MM.1S (cell line): ENCODE data around the gene TOP2A.

ENCODE experiments used
- DNase-seq: peaks from one replicate; pipeline ENCODE4 v3.0.0-alpha.2; 2015
- H2AFZ ChIP-seq: fragments of 300-600 bp; sonication (generic); 2 replicates; pipeline ENCODE4 v1.6.0; 2016; ENCODE audit warnings: antibody characterized with exemption, low read length
- H3F3A ChIP-seq: fragments of 300-600 bp; sonication (generic); 2 replicates; pipeline ENCODE4 v1.6.1; 2016; ENCODE audit warnings: mild to moderate bottlenecking, antibody characterized with exemption, low read length, moderate library complexity, mixed read lengths; ENCODE audit not compliant: insufficient read depth
- H3K27ac ChIP-seq: fragments of 300-600 bp; sonication (generic); 2 replicates; pipeline ENCODE4 v1.5.1; 2016; ENCODE audit warnings: mild to moderate bottlenecking, low read length
- H3K27me3 ChIP-seq: fragments of 300-600 bp; sonication (generic); replicated peaks from 2 replicates; pipeline ENCODE4 v1.6.0; 2016; ENCODE audit warnings: low read length; ENCODE audit not compliant: insufficient read depth
- H3K36me3 ChIP-seq: fragments of 300-600 bp; sonication (generic); replicated peaks from 2 replicates; pipeline ENCODE4 v1.6.1; 2016; ENCODE audit warnings: mild to moderate bottlenecking, low read length, mixed read lengths; ENCODE audit not compliant: insufficient read depth
- H3K4me1 ChIP-seq: fragments of 300-600 bp; sonication (generic); 2 replicates; pipeline ENCODE4 v1.6.1; 2016; ENCODE audit warnings: low read length, mixed read lengths
- H3K4me2 ChIP-seq: fragments of 300-600 bp; sonication (generic); 2 replicates; pipeline ENCODE4 v1.6.0; 2016; ENCODE audit warnings: low read depth, low read length
- H3K4me3 ChIP-seq: fragments of 300-600 bp; sonication (generic); 2 replicates; pipeline ENCODE4 v1.5.1; 2016; ENCODE audit warnings: low read length, mixed read lengths
- H3K79me2 ChIP-seq: fragments of 300-600 bp; sonication (generic); 2 replicates; pipeline ENCODE4 v1.6.1; 2016; ENCODE audit warnings: mixed run types, low read length, mixed read lengths
- H3K9ac ChIP-seq: fragments of 300-600 bp; sonication (generic); 2 replicates; pipeline ENCODE4 v1.6.1; 2016; ENCODE audit warnings: low read length, mixed read lengths
- H3K9me2 ChIP-seq: fragments of 300-600 bp; sonication (generic); replicated peaks from 2 replicates; pipeline ENCODE4 v1.6.1; 2016; ENCODE audit warnings: mild to moderate bottlenecking, low read length, mixed read lengths; ENCODE audit not compliant: insufficient read depth
- H3K9me3 ChIP-seq: fragments of 300-600 bp; sonication (generic); replicated peaks from 2 replicates; pipeline ENCODE4 v1.6.1; 2016; ENCODE audit warnings: mild to moderate bottlenecking, low read length, mixed read lengths; ENCODE audit not compliant: insufficient read depth
- H4K20me1 ChIP-seq: fragments of 300-600 bp; sonication (generic); 2 replicates; pipeline ENCODE4 v1.6.1; 2016; ENCODE audit warnings: mild to moderate bottlenecking, low read length, moderate library complexity, mixed read lengths; ENCODE audit not compliant: insufficient read depth
- EZH2 ChIP-seq: fragments of 300-600 bp; sonication (generic); optimal IDR thresholded peaks from 2 replicates; pipeline ENCODE3; 2017; ENCODE audit warnings: low read depth, mild to moderate bottlenecking, antibody characterized with exemption, low read length, mixed read lengths
- EZH2phosphoT487 ChIP-seq: fragments of 300-600 bp; sonication (generic); IDR thresholded peaks from 2 replicates; pipeline ENCODE4 v1.6.1; 2018; ENCODE audit warnings: antibody characterized with exemption, low read length
- TF ChIP-seq, protein P1 (sequence below): fragments of 300-600 bp; sonication (generic); IDR thresholded peaks from 2 replicates; pipeline ENCODE4 v1.5.1; 2016; ENCODE audit warnings: antibody characterized with exemption, low read length, mixed read lengths

TOP2A gene

DNA sequence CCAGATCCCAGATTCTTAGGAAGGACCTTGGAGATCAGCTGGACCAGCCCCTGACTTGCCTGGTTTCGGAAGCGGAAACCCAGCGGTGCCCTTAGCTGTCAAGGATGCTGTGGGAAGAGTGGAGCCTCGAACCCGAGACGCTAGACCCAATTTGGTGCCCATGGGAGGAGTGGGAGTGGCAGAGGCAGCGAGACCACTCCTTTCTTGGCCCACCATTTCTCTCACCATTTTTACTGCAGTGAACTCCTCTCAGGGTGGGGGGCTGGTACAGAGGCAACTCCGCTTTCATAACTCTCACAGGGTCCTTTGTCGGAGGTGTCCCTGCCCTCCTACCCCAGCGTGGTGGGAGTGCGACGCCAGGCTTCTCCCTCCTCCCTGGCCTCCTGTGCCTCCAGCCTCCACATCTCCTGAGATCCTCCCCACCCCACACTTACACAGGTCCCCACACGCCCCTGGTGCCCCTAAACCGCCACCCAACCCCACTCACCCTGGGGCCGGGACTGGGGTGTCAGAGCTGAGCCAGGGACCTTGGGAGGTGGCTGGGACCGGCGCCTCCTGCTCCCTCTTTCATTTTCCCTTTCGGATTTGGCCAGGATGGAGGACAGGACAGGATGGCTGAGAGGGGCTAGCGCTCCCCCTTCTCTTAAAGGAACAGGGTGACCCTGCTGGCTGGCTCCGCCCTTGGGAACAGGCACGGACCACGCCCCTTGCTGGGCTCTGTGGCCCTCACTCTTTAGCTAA is 53.4 kb downstream of the TOP2A start, which contains the start of gene GJD3:
TSS of gene GJD3 (minus strand) at position 617 of the 741 bp plus-strand sequence. CDS start 922 bp downstream, outside the sequence.
- Histone ChIP-seq H3K4me1 (peaks cover 4% of the 10 kb centered on the region; the same call in 1 of the 2 replicates), H3K27ac (no peak within 1 kb of the TSS), H3K9me3 (no peaks in the 10 kb centered on the region), H3K79me2 (no peaks in the 10 kb centered on the region), H3F3A (no peaks in the 10 kb centered on the region), H2AFZ (no peak within 1 kb of the TSS), H3K36me3 (no peaks in the 10 kb centered on the region), H3K9me2 (no peaks in the 10 kb centered on the region), H4K20me1 (no peaks in the 10 kb centered on the region), H3K27me3 (no peaks in the 10 kb centered on the region), H3K4me2 (no peak within 1 kb of the TSS), H3K4me3 (no peak within 1 kb of the TSS), H3K9ac (no peak within 1 kb of the TSS)
- TF ChIP-seq, protein P1, sequence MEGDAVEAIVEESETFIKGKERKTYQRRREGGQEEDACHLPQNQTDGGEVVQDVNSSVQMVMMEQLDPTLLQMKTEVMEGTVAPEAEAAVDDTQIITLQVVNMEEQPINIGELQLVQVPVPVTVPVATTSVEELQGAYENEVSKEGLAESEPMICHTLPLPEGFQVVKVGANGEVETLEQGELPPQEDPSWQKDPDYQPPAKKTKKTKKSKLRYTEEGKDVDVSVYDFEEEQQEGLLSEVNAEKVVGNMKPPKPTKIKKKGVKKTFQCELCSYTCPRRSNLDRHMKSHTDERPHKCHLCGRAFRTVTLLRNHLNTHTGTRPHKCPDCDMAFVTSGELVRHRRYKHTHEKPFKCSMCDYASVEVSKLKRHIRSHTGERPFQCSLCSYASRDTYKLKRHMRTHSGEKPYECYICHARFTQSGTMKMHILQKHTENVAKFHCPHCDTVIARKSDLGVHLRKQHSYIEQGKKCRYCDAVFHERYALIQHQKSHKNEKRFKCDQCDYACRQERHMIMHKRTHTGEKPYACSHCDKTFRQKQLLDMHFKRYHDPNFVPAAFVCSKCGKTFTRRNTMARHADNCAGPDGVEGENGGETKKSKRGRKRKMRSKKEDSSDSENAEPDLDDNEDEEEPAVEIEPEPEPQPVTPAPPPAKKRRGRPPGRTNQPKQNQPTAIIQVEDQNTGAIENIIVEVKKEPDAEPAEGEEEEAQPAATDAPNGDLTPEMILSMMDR: no peak
- no peak for TF ChIP-seq EZH2phosphoT487
- no peak for TF ChIP-seq EZH2
- DNase-seq: no peak

DNA sequence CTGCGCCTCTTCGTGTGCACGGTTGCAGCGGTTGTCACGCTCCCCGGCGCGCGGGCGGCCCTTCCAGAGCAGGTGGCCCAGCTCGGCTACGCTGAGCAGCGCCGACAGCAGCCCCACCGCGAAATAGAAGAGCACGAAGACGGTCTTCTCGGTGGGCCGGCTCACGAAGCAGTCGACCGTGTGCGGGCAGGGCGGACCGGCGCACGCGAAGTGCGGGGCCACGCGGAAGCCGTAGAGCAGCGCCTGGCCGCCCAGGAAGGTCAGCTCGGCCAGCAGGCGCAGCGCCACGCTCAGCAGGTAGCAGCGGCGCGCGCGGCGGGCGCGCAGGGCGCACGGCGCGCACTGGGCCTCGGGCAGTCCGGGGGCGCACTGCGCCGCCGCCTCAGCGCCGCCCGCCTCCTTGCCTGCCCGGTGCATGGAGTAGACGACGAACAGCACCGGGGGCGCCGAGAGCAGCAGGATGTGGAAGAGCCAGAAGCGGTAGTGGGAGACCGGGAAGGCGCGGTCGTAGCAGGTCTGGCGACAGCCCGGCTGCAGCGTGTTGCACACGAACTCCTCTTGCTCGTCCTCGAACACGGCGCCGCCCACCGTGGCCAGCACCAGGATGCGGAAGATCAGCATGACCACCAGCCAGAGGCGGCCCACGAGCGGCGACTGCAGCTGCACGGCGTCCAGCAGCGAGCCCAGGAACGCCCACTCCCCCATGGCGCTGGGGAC is 54.4 kb downstream of the TOP2A start:
- Histone ChIP-seq H3K9me3 (no peaks in the 10 kb centered on the region), H4K20me1 (no peaks in the 10 kb centered on the region), H3K4me3 (peak overlapping the region; percentile 61), H3K27me3 (no peaks in the 10 kb centered on the region), H3K9me2 (no peaks in the 10 kb centered on the region), H3K36me3 (no peaks in the 10 kb centered on the region), H3K79me2 (no peaks in the 10 kb centered on the region), H3K9ac (no peak overlapping the region), H3K27ac (no peak overlapping the region), H3K4me2 (peak overlapping the region; percentile 82; the same call in 1 of the 2 replicates), H2AFZ (peak overlapping the region; percentile 83), H3F3A (0 out of 2 replicates have a peak, but pooled peaks cover under 1% of the 10 kb centered on the region), H3K4me1 (peaks cover 4% of the 10 kb centered on the region; the same call in 1 of the 2 replicates)
- TF ChIP-seq EZH2phosphoT487 (no peak), EZH2 (no peak)
- TF ChIP-seq, protein P1: no peak
- no peak for DNase-seq

DNA sequence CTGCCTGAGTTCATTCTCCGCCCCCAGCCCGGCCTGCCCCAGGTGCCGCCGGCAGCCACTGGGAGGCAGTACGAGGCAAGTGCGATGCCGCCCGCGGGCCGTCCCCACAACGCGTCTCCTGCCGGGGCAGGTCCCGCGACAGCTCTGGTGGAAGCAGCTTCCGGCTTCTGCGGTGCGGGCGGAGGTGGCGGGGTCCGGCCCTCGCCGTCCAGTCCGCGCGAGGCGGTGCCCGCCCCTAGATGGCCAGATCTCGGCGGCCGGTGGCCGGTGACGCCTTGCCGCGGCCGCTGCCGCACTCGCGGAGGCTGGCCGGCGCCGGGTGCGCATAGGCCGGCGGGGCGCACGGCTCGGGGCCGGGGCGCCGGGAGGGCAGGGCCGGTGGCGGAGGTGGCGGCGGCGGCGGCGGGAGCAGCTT is 55.0 kb downstream of the TOP2A start:
- peak; percentile 89 for DNase-seq
- H2AFZ ChIP-seq: peak overlapping the region; percentile 83; the same call in 1 of the 2 replicates
- no peak for TF ChIP-seq EZH2phosphoT487
- no peak for TF ChIP-seq EZH2
- TF ChIP-seq, protein P1: peak; percentile 88
- H3K27ac ChIP-seq: no peak overlapping the region
- H3F3A ChIP-seq: peaks cover 5% of the 10 kb centered on the region
- H3K36me3 ChIP-seq: no peaks in the 10 kb centered on the region
- H3K79me2 ChIP-seq: no peaks in the 10 kb centered on the region
- H3K4me3 ChIP-seq: peak overlapping the region; percentile 61
- H3K4me2 ChIP-seq: peak overlapping the region; percentile 82; the same call in 1 of the 2 replicates
- H3K9me3 ChIP-seq: no peaks in the 10 kb centered on the region
- H4K20me1 ChIP-seq: no peaks in the 10 kb centered on the region
- H3K9me2 ChIP-seq: no peaks in the 10 kb centered on the region
- H3K4me1 ChIP-seq: peaks cover 4% of the 10 kb centered on the region; the same call in 1 of the 2 replicates
- no peaks in the 10 kb centered on the region for H3K27me3 ChIP-seq
- H3K9ac ChIP-seq: no peak overlapping the region; the same call in 1 of the 2 replicates
